Measurements from ENCODE around the gene NAV2.

Gene NAV2

GRCh38 chr11:19975414-19975990 lies 262.9 kb downstream of the NAV2 start:
- no peak for DNase-seq (ENCODE audit: low read depth in 2 of 2)

GRCh38 chr11:19976281-19976941 lies 263.8 kb downstream of the NAV2 start:
- no peak for DNase-seq (ENCODE audit: low read depth in 2 of 2)

- no peak for DNase-seq (ENCODE audit: low read depth in 2 of 2)
These were observed 265.3 kb downstream of the NAV2 start for GRCh38 chr11:19977941-19978340.

GRCh38 chr11:19978668-19979518 lies 266.3 kb downstream of the NAV2 start:
- DNase-seq (ENCODE audit: low read depth in 2 of 2) = no peak

GRCh38 chr11:19979519-19979845 lies 266.8 kb downstream of the NAV2 start:
- no peak for DNase-seq (ENCODE audit: low read depth in 2 of 2)

- DNase-seq (ENCODE audit: low read depth in 2 of 2) = no peak
These were observed 267.8 kb downstream of the NAV2 start for GRCh38 chr11:19980388-19980787.

GRCh38 chr11:19980957-19981669 lies 268.5 kb downstream of the NAV2 start:
- no peak for DNase-seq (ENCODE audit: low read depth in 2 of 2)

GRCh38 chr11:19982774-19983495 lies 270.3 kb downstream of the NAV2 start:
- no peak for DNase-seq (ENCODE audit: low read depth in 2 of 2)

- no peak for DNase-seq (ENCODE audit: low read depth in 2 of 2)
These were observed 271.6 kb downstream of the NAV2 start for GRCh38 chr11:19984048-19984742.

DNA sequence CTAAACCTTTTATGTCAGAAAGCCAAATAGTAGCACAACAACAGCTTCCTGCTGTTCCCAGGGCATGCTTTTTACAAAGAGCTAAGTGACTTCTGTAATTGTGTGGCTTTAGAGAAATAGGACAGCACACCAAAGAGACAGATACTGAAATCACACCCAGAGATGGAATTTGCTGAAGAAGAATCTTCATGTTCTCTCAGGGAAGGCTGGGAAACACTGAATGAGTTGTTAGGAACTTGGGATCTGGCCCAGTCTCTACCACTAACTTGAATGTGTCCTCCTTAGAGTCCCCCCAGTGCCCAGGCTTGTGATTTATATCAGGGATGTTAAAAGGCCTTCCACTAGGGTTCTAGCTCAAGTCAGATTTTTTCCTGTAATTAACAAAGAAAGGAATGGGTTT lies 272.5 kb downstream of the NAV2 start:
- no peak for DNase-seq (ENCODE audit: low read depth in 2 of 2)

GRCh38 chr11:19987331-19987801 lies 274.7 kb downstream of the NAV2 start:
- no peak for DNase-seq (ENCODE audit: low read depth in 2 of 2)

- no peak for DNase-seq (ENCODE audit: low read depth in 2 of 2)
These were observed 276.0 kb downstream of the NAV2 start for GRCh38 chr11:19988598-19988997.

DNA sequence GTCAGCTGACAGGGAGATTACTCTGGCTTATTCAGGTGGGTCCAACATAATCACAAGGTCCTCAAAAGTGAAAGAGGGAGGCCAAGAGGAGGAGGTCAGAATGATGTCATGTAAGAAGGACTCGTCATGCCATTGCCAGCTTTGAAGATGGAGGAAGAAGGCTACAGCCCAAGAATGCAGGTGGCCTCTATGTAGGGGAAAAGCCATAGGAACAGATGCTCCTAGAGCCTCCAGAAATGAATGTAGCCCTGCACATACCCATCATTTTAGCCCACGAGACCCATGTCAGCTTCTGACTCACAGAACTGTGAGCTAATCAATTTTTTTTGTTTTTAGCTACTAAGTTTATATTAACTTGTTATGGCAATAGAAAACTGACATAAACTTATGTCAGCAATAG lies 276.6 kb downstream of the NAV2 start:
- no peak for DNase-seq (ENCODE audit: low read depth in 2 of 2)

GRCh38 chr11:19992162-19992561 lies 279.5 kb downstream of the NAV2 start:
- DNase-seq (ENCODE audit: low read depth in 2 of 2) = no peak

GRCh38 chr11:19992998-19993397 lies 280.4 kb downstream of the NAV2 start:
- no peak for DNase-seq (ENCODE audit: low read depth in 2 of 2)

DNA sequence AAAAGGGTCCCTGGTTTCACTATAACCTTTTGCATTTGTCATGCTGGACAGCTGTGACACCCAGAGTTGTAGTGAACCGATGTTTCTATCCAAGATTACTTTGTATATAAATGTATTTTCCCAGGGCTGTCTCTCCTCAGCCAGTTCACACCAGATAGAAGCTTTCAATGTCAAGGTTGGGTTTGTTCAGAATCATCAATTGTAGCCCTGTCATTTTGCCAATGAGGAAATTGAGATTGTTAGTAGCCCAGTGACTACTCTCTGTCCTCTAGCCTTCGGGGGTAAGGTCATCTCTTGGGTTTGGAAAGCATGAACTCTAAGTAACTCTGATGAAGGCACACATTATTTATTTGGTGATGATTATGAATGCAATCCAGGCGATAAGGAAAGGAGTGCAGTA lies 282.0 kb downstream of the NAV2 start:
- DNase-seq (ENCODE audit: low read depth in 2 of 2) = no peak

DNA sequence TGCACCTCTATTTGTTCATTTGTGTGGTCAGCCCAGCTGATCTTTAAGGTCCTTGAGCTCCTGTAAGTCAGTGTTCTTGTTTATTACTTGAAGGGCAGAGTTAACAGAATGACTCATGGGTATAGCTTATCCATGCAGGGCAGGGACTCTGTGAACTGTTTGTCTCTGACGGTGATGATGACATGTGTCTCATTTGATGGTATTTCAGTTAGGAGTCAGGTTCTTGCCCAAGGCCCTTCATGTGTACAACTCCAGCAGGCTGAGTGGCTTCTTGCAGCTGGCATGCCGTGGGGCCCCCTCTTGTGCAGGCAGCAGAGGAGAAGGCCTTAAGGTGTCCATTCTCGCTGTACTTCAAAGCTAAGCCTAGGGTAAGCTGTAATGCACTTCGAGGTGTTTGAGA lies 282.5 kb downstream of the NAV2 start:
- DNase-seq (ENCODE audit: low read depth in 2 of 2) = no peak

- DNase-seq (ENCODE audit: low read depth in 2 of 2) = no peak
These were observed 283.9 kb downstream of the NAV2 start for GRCh38 chr11:19996571-19996970.

DNA sequence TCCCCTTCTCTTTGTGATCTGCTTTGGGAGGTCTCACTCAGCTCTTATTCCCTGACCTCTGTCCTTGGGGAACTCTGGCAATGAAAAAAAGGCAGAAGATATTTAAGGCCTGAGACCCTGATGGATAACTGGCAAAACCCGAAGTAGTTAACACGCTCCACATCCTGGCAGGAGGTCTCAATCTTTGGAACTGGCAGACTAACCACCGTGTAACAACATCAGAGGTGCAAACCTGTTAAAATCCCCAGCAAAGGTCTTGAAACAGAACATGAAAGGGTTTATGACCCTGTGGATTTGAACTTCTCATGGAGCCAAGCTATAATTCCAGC lies 287.3 kb downstream of the NAV2 start:
- no peak for DNase-seq (ENCODE audit: low read depth in 2 of 2)

- DNase-seq (ENCODE audit: low read depth in 2 of 2) = no peak
These were observed 287.9 kb downstream of the NAV2 start for GRCh38 chr11:20000351-20001134.
